Measurements from ENCODE around the gene ERBB2. TPM values are rescaled to one million over a fixed set of nuclear protein-coding genes. Genes with fewer than 3 reads are reported as not detected.

Gene ERBB2
- total and polyA plus RNA-seq, 10 of the 15 experiments (the other 5 are each of a cell fraction or from before 2014, with no cell fraction given) = 0.39 to 7.0 (median 4.3) TPM

- TF ChIP-seq USF1 (IDR thresholded peaks at IDR 0.05; ENCODE audit: borderline replicate concordance, extremely low read length, insufficient read depth, low read depth, low read length) = no peak
- no peak for TF ChIP-seq ZBTB11 (CRISPR knock-in tag; IDR thresholded peaks at IDR 0.05)
- no peak for TF ChIP-seq PAX5 (IDR thresholded peaks at IDR 0.05; ENCODE audit: borderline replicate concordance, low read depth, low read length)
- TF ChIP-seq MEF2B (IDR thresholded peaks at IDR 0.05; ENCODE audit: partially characterized antibody, poor library complexity, severe bottlenecking) = no peak
- no peak for TF ChIP-seq SMC3 (IDR thresholded peaks at IDR 0.05; ENCODE audit: borderline replicate concordance, low read length)
- TF ChIP-seq, protein P1, sequence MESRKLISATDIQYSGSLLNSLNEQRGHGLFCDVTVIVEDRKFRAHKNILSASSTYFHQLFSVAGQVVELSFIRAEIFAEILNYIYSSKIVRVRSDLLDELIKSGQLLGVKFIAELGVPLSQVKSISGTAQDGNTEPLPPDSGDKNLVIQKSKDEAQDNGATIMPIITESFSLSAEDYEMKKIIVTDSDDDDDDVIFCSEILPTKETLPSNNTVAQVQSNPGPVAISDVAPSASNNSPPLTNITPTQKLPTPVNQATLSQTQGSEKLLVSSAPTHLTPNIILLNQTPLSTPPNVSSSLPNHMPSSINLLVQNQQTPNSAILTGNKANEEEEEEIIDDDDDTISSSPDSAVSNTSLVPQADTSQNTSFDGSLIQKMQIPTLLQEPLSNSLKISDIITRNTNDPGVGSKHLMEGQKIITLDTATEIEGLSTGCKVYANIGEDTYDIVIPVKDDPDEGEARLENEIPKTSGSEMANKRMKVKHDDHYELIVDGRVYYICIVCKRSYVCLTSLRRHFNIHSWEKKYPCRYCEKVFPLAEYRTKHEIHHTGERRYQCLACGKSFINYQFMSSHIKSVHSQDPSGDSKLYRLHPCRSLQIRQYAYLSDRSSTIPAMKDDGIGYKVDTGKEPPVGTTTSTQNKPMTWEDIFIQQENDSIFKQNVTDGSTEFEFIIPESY (IDR thresholded peaks at IDR 0.05) = no peak
Measured at GRCh38 chr17:39715375-39716072, 15.7 kb downstream of the ERBB2 start (continued).
